ENCODE measurements around the gene C6orf89.

The C6orf89 gene

DNA sequence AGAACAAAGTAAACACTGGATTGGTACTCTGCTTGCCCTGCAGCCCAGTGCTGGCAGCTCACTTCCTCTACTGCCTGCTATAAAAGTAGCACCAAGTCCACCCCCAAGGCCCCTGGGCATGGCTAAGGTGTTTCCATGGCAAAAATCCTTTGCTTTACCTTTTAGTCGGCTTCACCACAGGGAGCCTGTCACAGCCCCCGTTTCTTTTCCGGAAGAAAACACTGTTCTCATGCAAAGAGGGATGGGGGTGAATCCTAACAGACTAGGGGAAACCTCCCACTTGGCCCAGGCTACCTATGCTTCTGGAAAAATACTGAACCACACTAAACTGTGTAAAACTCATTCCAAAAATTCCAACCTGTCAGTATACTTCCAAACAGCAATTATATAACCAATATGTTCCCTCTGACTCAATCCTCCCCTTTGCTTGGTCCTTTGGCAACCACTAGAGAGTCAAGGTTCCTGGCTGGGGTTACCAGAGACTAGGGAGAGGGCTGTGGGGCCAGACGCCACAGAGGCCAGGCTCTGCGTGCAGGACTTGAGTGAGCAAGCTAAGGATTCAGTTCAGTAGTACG is 27.3 kb upstream of the C6orf89 start:
- TF ChIP-seq, protein P1, sequence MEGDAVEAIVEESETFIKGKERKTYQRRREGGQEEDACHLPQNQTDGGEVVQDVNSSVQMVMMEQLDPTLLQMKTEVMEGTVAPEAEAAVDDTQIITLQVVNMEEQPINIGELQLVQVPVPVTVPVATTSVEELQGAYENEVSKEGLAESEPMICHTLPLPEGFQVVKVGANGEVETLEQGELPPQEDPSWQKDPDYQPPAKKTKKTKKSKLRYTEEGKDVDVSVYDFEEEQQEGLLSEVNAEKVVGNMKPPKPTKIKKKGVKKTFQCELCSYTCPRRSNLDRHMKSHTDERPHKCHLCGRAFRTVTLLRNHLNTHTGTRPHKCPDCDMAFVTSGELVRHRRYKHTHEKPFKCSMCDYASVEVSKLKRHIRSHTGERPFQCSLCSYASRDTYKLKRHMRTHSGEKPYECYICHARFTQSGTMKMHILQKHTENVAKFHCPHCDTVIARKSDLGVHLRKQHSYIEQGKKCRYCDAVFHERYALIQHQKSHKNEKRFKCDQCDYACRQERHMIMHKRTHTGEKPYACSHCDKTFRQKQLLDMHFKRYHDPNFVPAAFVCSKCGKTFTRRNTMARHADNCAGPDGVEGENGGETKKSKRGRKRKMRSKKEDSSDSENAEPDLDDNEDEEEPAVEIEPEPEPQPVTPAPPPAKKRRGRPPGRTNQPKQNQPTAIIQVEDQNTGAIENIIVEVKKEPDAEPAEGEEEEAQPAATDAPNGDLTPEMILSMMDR (IDR thresholded peaks at IDR 0.05; ENCODE audit: low read depth, low read length, missing control alignments): no peak
- peak; percentile 55 for DNase-seq (ENCODE audit: low read depth)
- in situ Hi-C loops (cut with HindIII; ENCODE audit: low sequenced_read_pairs): no loop called here
- H3K4me3 ChIP-seq (ENCODE audit: low read depth, low read length): no peak overlapping the region

DNA sequence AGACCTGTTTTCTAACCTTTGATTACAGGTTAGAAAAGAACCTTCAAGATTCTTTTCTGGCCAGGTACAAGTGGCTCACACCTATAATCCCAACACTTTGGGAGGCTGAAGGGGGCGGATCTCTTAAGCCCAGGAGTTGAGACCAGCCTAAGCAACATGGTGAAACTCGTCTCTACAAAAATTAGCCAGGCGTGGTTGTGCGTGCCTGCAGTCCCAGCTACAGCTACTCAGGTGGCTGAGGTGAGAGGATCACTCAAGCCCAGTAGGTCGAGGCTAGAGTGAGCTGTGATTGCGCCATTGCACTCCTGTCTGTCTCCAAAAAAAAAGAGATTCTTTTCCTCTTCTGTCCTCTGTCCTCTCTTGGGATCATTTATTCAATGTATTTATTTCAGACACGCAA is 25.6 kb upstream of the C6orf89 start:
- H3K4me3 ChIP-seq (ENCODE audit: low read depth, low read length): no peak overlapping the region
- TF ChIP-seq, protein P1 (IDR thresholded peaks at IDR 0.05; ENCODE audit: low read depth, low read length, missing control alignments): no peak
- DNase-seq (ENCODE audit: low read depth): no peak
- in situ Hi-C loops (cut with HindIII; ENCODE audit: low sequenced_read_pairs): loop anchor here (5.0 kb wide), 1 partner anchor 93 kb away; no protein-coding TSS in a partner anchor

DNA sequence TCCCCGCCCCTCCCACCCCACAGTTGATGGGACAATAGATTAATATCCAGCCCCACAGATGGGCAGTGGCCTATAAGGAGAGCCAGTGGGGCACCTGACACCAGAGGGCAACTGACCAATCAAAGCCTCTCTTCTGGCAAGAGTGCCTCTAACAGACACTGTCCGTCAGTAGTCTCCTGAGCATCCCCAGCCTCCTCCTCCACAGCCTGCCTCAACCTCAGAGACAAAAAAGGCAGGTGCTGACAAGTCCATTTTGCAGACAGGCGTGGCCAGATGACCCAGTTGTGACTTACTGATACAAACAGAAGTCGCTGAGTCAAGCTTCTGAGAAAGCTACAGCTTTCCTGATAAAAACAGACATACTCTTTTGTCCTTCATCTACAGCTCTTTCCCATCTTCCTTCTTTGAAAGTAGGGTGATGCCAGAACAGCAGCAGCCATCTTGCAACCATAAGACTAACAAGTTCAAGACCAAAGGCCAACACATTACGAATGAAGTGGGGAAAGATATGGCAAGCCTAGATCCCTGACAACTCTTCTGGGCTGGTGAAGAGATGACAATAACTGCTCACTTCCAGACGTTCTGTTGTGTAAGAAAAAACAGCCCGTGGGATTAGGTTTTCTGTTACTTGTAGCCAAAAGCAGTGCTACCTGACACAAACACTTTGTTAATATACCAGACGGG is 23.4 kb upstream of the C6orf89 start:
- no peak overlapping the region for H3K4me3 ChIP-seq (ENCODE audit: low read depth, low read length)
- DNase-seq (ENCODE audit: low read depth): no peak
- TF ChIP-seq, protein P1 (IDR thresholded peaks at IDR 0.05; ENCODE audit: low read depth, low read length, missing control alignments): no peak
- in situ Hi-C loops (cut with HindIII; ENCODE audit: low sequenced_read_pairs): loop anchor here (5.0 kb wide), 1 partner anchor 95 kb away; no protein-coding TSS in a partner anchor

DNA sequence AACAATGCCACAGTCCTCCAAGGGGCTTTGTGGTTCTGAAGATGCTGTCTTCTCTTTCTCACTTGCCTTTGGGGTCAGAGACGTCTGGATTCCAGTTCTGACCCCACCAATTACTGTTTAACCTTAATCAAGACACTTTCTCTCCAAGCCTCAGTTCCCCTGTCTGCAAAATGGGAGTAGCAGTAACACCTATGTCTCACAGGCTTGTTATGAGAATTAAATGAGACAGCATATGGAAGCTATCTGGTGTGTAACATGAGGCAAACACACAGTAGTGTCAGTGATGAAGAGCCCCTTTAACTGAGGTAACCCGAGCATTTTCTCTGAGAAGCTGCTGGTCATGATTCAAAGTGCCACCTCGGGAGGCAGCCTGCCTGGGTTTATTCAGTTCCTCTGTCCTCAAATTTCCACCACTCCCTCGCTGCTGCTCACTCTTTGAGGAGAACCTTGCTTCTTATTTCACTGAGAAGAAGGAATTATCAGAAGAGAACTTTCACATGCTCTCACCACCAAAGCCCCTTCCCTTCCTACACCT is 22.8 kb upstream of the C6orf89 start:
- TF ChIP-seq, protein P1 (IDR thresholded peaks at IDR 0.05; ENCODE audit: low read depth, low read length, missing control alignments): no peak
- in situ Hi-C loops (cut with HindIII; ENCODE audit: low sequenced_read_pairs): loop anchor here (5.0 kb wide), 1 partner anchor 96 kb away; no protein-coding TSS in a partner anchor
- DNase-seq (ENCODE audit: low read depth): no peak
- H3K4me3 ChIP-seq (ENCODE audit: low read depth, low read length): no peak overlapping the region

DNA sequence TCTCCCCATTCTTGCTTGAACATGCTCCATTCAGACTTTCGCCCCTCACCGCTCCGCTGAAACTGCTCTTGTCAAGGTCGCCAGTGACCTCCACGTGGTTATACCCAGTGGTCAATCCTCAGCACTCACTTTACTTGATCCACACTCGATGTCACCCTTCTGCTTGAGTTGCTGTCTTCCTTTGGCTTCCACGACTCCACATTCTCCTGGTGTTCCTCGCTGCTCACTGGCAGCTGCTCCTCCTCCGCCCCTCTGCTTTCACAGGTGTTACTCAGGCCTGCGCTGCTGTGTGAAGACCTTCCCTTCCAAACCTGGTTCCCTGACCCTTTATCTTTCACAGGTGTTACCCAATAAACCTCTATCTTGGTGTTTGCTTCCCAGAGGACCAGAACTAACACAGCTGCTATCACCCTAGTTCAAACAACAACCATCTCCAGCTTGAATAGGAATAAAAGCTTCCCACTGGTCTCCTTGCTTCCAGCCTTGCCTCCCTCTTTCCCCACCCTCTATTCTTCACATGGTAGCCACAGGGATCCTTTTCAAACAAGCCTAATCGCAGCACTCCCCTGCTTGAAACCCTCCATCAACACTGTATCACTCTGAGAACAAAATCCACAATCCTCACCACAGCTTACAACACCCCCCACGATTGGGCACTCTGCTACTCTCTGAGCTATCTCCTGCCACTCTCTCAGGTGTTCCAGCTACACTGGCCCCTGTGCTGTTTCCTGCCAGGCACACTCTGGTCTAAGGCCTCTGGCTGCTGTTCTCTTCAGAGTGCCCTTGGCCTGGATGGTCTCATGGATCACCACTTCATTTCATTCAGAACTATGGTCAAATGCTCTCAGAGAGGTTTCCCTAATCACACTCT is 21.8 kb upstream of the C6orf89 start:
- H3K4me3 ChIP-seq (ENCODE audit: low read depth, low read length): no peak overlapping the region
- in situ Hi-C loops (cut with HindIII; ENCODE audit: low sequenced_read_pairs): loop anchor here (5.0 kb wide), 1 partner anchor 97 kb away; no protein-coding TSS in a partner anchor
- TF ChIP-seq, protein P1 (IDR thresholded peaks at IDR 0.05; ENCODE audit: low read depth, low read length, missing control alignments): no peak
- no peak for DNase-seq (ENCODE audit: low read depth)

DNA sequence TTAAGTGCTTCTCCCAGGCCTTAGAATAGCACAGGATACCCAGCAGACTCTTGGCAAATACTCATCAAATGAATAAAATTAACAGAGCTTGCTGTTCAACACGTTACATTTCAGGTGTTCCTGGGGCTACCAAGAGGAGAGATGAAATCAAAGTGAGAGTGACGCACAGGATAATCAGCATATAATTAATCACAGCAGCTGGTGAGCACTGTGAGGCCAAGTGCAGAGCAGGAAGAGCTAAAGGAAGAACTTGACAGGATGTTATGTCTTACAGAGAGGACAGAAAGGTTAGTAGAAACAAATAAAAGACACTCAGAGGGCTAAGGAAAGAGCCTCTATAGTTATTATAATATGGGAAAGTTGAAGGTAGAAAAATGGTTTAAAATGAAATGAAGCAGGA is 19.9 kb upstream of the C6orf89 start:
- in situ Hi-C loops (cut with HindIII; ENCODE audit: low sequenced_read_pairs): no loop called here
- H3K4me3 ChIP-seq (ENCODE audit: low read depth, low read length): no peak overlapping the region
- TF ChIP-seq, protein P1 (IDR thresholded peaks at IDR 0.05; ENCODE audit: low read depth, low read length, missing control alignments): no peak
- no peak for DNase-seq (ENCODE audit: low read depth)

All from astrocyte of the cerebellum (primary cell).